ENCODE data around the gene PRCC.

Gene PRCC

DNA sequence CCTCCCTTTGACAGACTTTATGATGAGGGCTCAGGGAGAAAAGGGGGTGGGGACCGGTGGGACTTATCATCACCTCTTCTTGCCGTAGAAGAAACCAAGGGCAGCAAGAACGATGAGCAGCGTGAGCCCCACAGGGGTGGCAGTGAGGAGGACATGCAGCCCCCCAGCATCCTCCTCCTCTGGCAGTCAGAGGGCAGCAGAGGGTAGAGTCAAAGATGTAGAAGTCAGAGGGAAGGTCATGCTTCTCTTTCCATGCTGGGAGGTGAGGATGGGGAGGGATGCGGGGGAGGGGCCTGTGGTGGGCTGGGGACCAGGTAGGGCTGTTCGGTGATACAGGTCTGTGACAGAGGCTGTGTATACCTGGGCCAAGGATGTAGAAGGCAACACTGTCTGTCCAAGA is 76.8 kb downstream of the PRCC start:
- no peak for DNase-seq (ENCODE audit: low read depth)

DNA sequence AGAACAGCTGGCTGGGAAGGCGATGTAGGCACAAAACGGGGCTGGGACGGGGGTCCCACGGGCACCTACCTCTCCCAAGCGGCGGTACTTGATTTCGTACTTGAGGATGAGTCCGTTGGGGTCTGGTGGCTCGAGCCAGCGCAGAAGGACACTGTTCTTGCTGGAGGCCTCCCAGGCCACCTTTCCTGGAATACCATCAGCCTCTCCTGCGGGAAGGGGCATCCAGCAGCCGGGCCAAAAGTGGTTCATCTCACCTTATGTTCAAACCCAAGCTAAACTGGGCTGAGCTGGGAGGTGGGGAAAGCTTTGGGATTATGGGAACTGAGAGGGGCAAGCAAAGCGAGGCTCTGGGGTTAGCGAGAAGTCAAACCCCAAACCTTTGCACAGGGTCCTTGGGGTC is 77.3 kb downstream of the PRCC start:
- DNase-seq (ENCODE audit: low read depth), result no peak

GRCh38 chr1:156845055-156845952 is 78.0 kb downstream of the PRCC start:
- peak; percentile 27 for DNase-seq (ENCODE audit: low read depth)

DNA sequence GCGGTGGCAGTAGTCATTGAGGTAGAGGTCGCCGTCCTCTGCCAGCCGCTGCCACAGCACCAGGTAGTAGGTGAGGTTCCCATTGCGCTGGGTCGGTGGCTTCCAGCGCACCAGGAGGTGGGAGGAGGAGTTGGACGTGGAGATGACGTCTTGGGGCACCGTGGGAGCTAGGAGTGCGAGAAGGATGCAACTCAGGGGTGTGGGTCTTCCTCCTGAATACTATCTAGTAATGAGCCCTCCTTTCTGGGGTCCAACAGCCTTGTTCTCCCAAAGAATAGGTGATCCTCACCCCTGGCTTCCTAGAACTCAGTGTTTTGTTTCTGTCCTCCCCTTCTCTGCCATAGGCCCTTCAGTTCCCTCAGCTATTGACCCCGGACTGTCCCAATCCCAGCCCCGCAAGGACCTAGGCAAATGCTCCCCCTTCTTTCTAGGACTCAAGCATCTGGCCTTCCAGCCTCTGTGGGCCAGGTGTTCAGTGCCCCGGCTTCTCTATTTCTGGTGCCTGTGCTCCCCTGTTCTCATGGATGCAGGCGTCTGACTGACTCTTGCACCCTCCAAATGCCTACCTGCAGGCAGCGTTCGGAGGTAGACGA is 78.7 kb downstream of the PRCC start:
- DNase-seq (ENCODE audit: low read depth), result no peak

GRCh38 chr1:156846643-156847042 is 79.3 kb downstream of the PRCC start:
- DNase-seq (ENCODE audit: low read depth), result no peak

DNA sequence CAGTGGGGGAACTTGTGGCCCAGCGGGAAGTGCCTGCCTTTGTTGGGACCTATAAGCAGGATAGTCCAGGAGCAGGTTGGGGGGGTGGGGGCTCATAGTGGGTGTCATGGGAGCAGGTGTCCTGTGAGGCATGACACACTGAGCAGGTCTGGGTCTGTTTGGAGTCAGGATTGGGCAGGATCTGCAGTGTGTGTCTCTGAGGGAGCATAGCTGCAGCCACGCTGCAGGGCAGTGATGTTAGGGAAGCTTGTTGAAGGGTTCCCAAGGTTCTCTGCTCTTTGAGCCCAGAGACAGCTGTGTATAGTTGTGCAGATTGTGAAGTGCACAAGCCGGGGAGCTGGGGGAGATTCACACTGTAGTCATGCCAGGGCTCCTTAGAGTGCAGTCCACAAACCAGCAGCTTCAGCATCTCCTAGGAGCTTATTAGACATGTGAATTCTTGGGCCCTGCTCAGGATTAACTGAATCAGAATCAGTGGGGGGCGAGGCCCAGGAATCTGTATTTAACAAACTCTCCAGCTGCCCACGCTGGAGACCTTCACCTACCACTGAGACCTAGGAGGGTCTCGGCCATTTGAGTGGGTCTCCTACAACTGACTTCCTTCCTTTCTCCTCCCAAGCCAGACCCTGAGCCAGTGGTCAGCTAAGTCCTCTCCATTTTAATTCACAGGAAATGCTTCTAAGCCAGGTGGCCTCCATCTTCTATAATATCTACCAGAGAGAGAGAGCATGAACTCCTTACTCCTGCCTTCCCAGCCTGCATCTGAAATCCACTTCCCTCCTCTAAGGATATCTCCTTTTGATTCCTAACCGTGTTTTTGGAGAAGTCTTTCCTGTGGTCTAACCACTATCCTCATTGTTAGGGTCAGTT is 80.5 kb downstream of the PRCC start:
- no peak for DNase-seq (ENCODE audit: low read depth)

- DNase-seq (ENCODE audit: low read depth), result peak; percentile 68
Observed at GRCh38 chr1:156848461-156849150, 81.3 kb downstream of the PRCC start.

GRCh38 chr1:156849151-156849496 is 81.8 kb downstream of the PRCC start:
- no peak for DNase-seq (ENCODE audit: low read depth)
